H1 (cell line): ENCODE measurements around the gene MACIR. TPM values are rescaled to one million over a fixed set of nuclear protein-coding genes. Genes with fewer than 3 reads are reported as not detected.

ENCODE experiments used
- CTCF ChIA-PET: fragments of 300-600 bp; sonication (Branson Sonifier 250); formaldehyde crosslinking; loops from one replicate; lab custom pipeline; 2021; ENCODE audit not compliant: partially characterized antibody; lab: Charles Lee
- POLR2A ChIA-PET: fragments of 300-600 bp; sonication (Branson Sonifier 250); formaldehyde crosslinking; loops from one replicate; lab custom pipeline; 2021; ENCODE audit warnings: inconsistent platforms; ENCODE audit not compliant: partially characterized antibody; lab: Charles Lee
- DNase-seq, 2 experiments: peaks; one replicate each; pipeline versions ENCODE4 v3.0.0 to v3.0.0-alpha.2; 2010 to 2022; ENCODE audit warnings: low spot score in 2 of 2, low read depth in 1 of 2, mixed read lengths in 1 of 2
- FAIRE-seq: peaks from 2 replicates; lab custom pipeline; 2011; peaks lifted over from hg19 to GRCh38; lab: Jason Lieb, UNC
- H2AFZ ChIP-seq: 2 replicates; pipeline ENCODE4 v1.8.1; 2012; ENCODE audit warnings: low read length, inconsistent platforms
- H2AK5ac ChIP-seq: 2 replicates; pipeline ENCODE4 v1.6.1; 2013; ENCODE audit warnings: low read depth, low read length
- H2BK120ac ChIP-seq: replicated peaks from 2 replicates; pipeline ENCODE3; 2013; ENCODE audit warnings: low read depth, low read length, inconsistent platforms
- H2BK12ac ChIP-seq: 2 replicates; pipeline ENCODE4 v1.6.1; 2013; ENCODE audit warnings: low read depth, low read length
- H2BK15ac ChIP-seq: 2 replicates; pipeline ENCODE4 v1.6.1; 2013; ENCODE audit warnings: low read length
- H2BK20ac ChIP-seq: 2 replicates; pipeline ENCODE4 v1.6.1; 2013; ENCODE audit warnings: low read length
- H2BK5ac ChIP-seq: 2 replicates; pipeline ENCODE4 v1.6.1; 2013; ENCODE audit warnings: low read depth, low read length
- H3K14ac ChIP-seq: 2 replicates; pipeline ENCODE4 v1.6.1; 2013; ENCODE audit warnings: inconsistent platforms; ENCODE audit not compliant: insufficient read length
- H3K18ac ChIP-seq: 2 replicates; pipeline ENCODE4 v1.6.1; 2013; ENCODE audit warnings: low read length; ENCODE audit errors: extremely low read depth
- H3K23ac ChIP-seq: 2 replicates; pipeline ENCODE4 v1.6.1; 2013; ENCODE audit warnings: inconsistent platforms; ENCODE audit not compliant: insufficient read length
- H3K23me2 ChIP-seq: 2 replicates; pipeline ENCODE4 v1.6.1; 2013; ENCODE audit warnings: low read depth, low read length
- H3K27ac ChIP-seq: 2 replicates; pipeline ENCODE4 v1.6.1; 2011; ENCODE audit warnings: low read depth, low read length, inconsistent platforms
- H3K27me3 ChIP-seq, 4 experiments: replicated peaks in 1 of 4; 1 replicate in 1 of 4; 2 replicates in 3 of 4; pipeline versions ENCODE4 v1.6.1 to v1.8.1; 2011 to 2013; ENCODE audit warnings: low read length in 3 of 4, mild to moderate bottlenecking in 3 of 4, inconsistent platforms in 2 of 4, mixed read lengths in 2 of 4, moderate library complexity in 1 of 4; ENCODE audit not compliant: control insufficient read depth in 3 of 4, insufficient read depth in 3 of 4; ENCODE audit errors: extremely low read depth in 1 of 4
- H3K36me3 ChIP-seq, 4 experiments: 2 replicates each; pipeline versions ENCODE4 v1.6.1 to v1.8.1; 2011 to 2013; ENCODE audit warnings: mild to moderate bottlenecking in 4 of 4, low read length in 3 of 4, moderate library complexity in 2 of 4, control low read depth in 1 of 4, inconsistent platforms in 1 of 4; ENCODE audit not compliant: insufficient read depth in 4 of 4, control insufficient read depth in 2 of 4
- H3K4ac ChIP-seq: replicated peaks from 2 replicates; pipeline ENCODE3; 2013; ENCODE audit warnings: low read length, low read depth, mixed read lengths, inconsistent platforms; ENCODE audit not compliant: insufficient read length
- H3K4me1 ChIP-seq, 4 experiments: replicated peaks in 1 of 4; 1 replicate in 1 of 4; 2 replicates in 3 of 4; pipeline versions ENCODE4 v1.6.1 to v1.8.1; 2011 to 2013; ENCODE audit warnings: low read length in 3 of 4, inconsistent platforms in 2 of 4, mixed read lengths in 1 of 4; ENCODE audit not compliant: insufficient read depth in 4 of 4, control insufficient read depth in 3 of 4
- H3K4me2 ChIP-seq, 2 experiments: 2 replicates each; pipeline versions ENCODE4 v1.6.1 to v1.8.1; 2011 to 2013; ENCODE audit warnings: low read depth in 2 of 2, low read length in 2 of 2, control low read depth in 1 of 2, inconsistent platforms in 1 of 2, mild to moderate bottlenecking in 1 of 2; ENCODE audit not compliant: insufficient read depth in 1 of 2
- H3K4me3 ChIP-seq, 4 experiments: fragments of 200-600, 300-600 bp in 1 of 4; sonication (generic), shearing (Covaris generic), sonication (Bioruptor Twin) in 1 of 4; 2 replicates each; pipeline versions ENCODE4 v1.5.1 to v1.8.1; 2011 to 2016; ENCODE audit warnings: low read length in 4 of 4, low read depth in 3 of 4, control low read depth in 2 of 4, inconsistent platforms in 2 of 4, mild to moderate bottlenecking in 2 of 4, mixed read lengths in 1 of 4, moderate library complexity in 1 of 4; ENCODE audit not compliant: insufficient read depth in 2 of 4; ENCODE audit errors: extremely low read depth in 1 of 4
- H3K56ac ChIP-seq: replicated peaks from 2 replicates; pipeline ENCODE3; 2013; ENCODE audit warnings: low read depth, mild to moderate bottlenecking, mixed read lengths, low read length, inconsistent platforms; ENCODE audit not compliant: insufficient read length
- H3K79me1 ChIP-seq: 2 replicates; pipeline ENCODE4 v1.6.1; 2013; ENCODE audit warnings: low read depth, low read length, control low read depth
- H3K79me2 ChIP-seq, 2 experiments: 2 replicates each; pipeline versions ENCODE4 v1.6.1 to v1.8.1; 2012 to 2013; ENCODE audit warnings: low read length in 2 of 2, mild to moderate bottlenecking in 2 of 2, inconsistent platforms in 1 of 2; ENCODE audit not compliant: insufficient read depth in 2 of 2, control insufficient read depth in 1 of 2
- H3K9ac ChIP-seq, 4 experiments: replicated peaks in 1 of 4; 1 replicate in 1 of 4; 2 replicates in 3 of 4; pipeline versions ENCODE4 v1.6.1 to v1.8.1; 2011 to 2013; ENCODE audit warnings: low read depth in 3 of 4, low read length in 3 of 4, control low read depth in 2 of 4, mild to moderate bottlenecking in 2 of 4, moderate library complexity in 2 of 4, inconsistent platforms in 1 of 4; ENCODE audit errors: extremely low read depth in 1 of 4
- H3K9me3 ChIP-seq, 2 experiments: 2 replicates each; pipeline versions ENCODE4 v1.6.1 to v1.8.1; 2012 to 2013; ENCODE audit warnings: mild to moderate bottlenecking in 2 of 2, moderate library complexity in 2 of 2, control low read depth in 1 of 2, inconsistent platforms in 1 of 2, low read depth in 1 of 2, low read length in 1 of 2, mixed read lengths in 1 of 2; ENCODE audit not compliant: insufficient read depth in 2 of 2
- H4K20me1 ChIP-seq, 2 experiments: replicated peaks in 1 of 2; 2 replicates each; pipeline versions ENCODE3 to v1.8.1; 2011 to 2013; ENCODE audit warnings: inconsistent platforms in 2 of 2, low read length in 2 of 2, mild to moderate bottlenecking in 1 of 2; ENCODE audit not compliant: insufficient read depth in 2 of 2, control insufficient read depth in 1 of 2
- H4K5ac ChIP-seq: 2 replicates; pipeline ENCODE4 v1.6.1; 2013; ENCODE audit warnings: low read length, low read depth, mixed read lengths, inconsistent platforms; ENCODE audit not compliant: insufficient read length
- H4K8ac ChIP-seq: 2 replicates; pipeline ENCODE4 v1.8.0; 2013; ENCODE audit warnings: mild to moderate bottlenecking, moderate library complexity, low read length, inconsistent platforms; ENCODE audit not compliant: insufficient read depth; ENCODE audit errors: extremely low read depth
- H4K91ac ChIP-seq: replicated peaks from 2 replicates; pipeline ENCODE3; 2013; ENCODE audit warnings: low read length, mixed read lengths, inconsistent platforms; ENCODE audit not compliant: insufficient read length
- JUND ChIP-seq: IDR thresholded peaks from 2 replicates; pipeline ENCODE4 v1.6.1; 2011; ENCODE audit warnings: mild to moderate bottlenecking, improper control_type of control experiment, low read length
- KDM5A ChIP-seq: fragments of 200-600 bp; IDR thresholded peaks from 2 replicates; pipeline ENCODE4 v1.7.1; 2012; ENCODE audit warnings: mild to moderate bottlenecking, low read length, inconsistent platforms, mixed read lengths
- NRF1 ChIP-seq: IDR thresholded peaks from 2 replicates; pipeline ENCODE4 v1.6.1; 2011; ENCODE audit warnings: mild to moderate bottlenecking, low read depth, low read length, improper control_type of control experiment
- POLR2AphosphoS5 ChIP-seq: IDR thresholded peaks from 2 replicates; pipeline ENCODE4 v1.6.1; 2011; ENCODE audit warnings: low read depth, low read length
- RAD21 ChIP-seq, 2 experiments: IDR thresholded peaks in 1 of 2; conservative IDR thresholded peaks in 1 of 2; 2 replicates each; pipeline ENCODE4 v1.6.1; 2011; ENCODE audit warnings: low read depth in 2 of 2, low read length in 2 of 2, improper control_type of control experiment in 1 of 2, inconsistent platforms in 1 of 2, mild to moderate bottlenecking in 1 of 2, moderate library complexity in 1 of 2
- RNF2 ChIP-seq: fragments of 200-900, 300-1000 bp; sonication (generic); IDR thresholded peaks from 2 replicates; pipeline ENCODE4 v1.7.1; 2016; ENCODE audit warnings: borderline replicate concordance, low read depth, mild to moderate bottlenecking, antibody characterized with exemption, low read length; ENCODE audit not compliant: poor library complexity, severe bottlenecking; ENCODE audit errors: missing control alignments
- WGBS, 2 experiments: shearing (Covaris generic) in 1 of 2; methylation state at CpG; one replicate each; pipeline versions ENCODE4 v1.1.6 to v1.1.7; 2013 to 2015; ENCODE audit warnings: low lambda C conversion rate in 2 of 2, mixed read lengths in 2 of 2, inconsistent platforms in 1 of 2, low coverage in 1 of 2, missing lambda C conversion rate in 1 of 2; ENCODE audit not compliant: insufficient replicate concordance in 2 of 2, insufficient coverage in 1 of 2, insufficient read length in 1 of 2; ENCODE audit errors: extremely low coverage in 1 of 2, missing lambda C conversion rate in 1 of 2; 5-methylcytosine and 5-hydroxymethylcytosine counted together
- polyA plus RNA-seq, 7 experiments: library from polyadenylated mRNA; depleted of rRNA in 3 of 7; stranded (reverse) in 5 of 7; unstranded in 2 of 7; fragments of >200 nt in 5 of 7; fragments of 200-250 nt in 2 of 7; gene quantifications; 1 replicate in 5 of 7; 2 replicates in 1 of 7; 4 replicates in 1 of 7; pipeline versions ENCODE4 v1.2.1 to v1.2.3, GENCODE V29; 2011 to 2013; ENCODE audit warnings: missing spikeins in 2 of 7, mixed read lengths in 2 of 7
- total RNA-seq: library from RNA; stranded (reverse); fragmentation: NEBNext Ultra II Directional; extraction: Animal tissue kit (Norgen Biotek cat#: 25700); gene quantifications from 2 replicates; pipeline ENCODE4 v1.2.1, GENCODE V29; 2021

The MACIR gene
- total and polyA plus RNA-seq, 2 of the 8 experiments (the other 6 are each of a cell fraction or from before 2014, with no cell fraction given), result 8.0 to 19.2 TPM

GRCh38 chr5:103224894-103225246, 33.7 kb upstream of the MACIR start:
- CTCF ChIA-PET, result interaction anchor here (0.5 to 4.2 kb wide), 54 partner anchors 9 to 930 kb away, joined by 3 to 71 read pairs (median 4); partner anchors contain the start of genes GIN1, MACIR and PPIP5K2
- H2BK20ac ChIP-seq, result no peak overlapping the region
- no peak overlapping the region for H2AK5ac ChIP-seq
- H3K23ac ChIP-seq, result no peak overlapping the region
- 0 out of 2 replicates have a peak overlapping the region, but pooled peaks have one; percentile 11 for H2AFZ ChIP-seq
- no peaks in the 10 kb centered on the region for H4K20me1 ChIP-seq
- no peak overlapping the region for H2BK12ac ChIP-seq
- no peak overlapping the region for H4K8ac ChIP-seq
- no peak overlapping the region for H2BK120ac ChIP-seq
- no peaks in the 10 kb centered on the region for H3K27me3 ChIP-seq
- no peaks in the 10 kb centered on the region for H3K36me3 ChIP-seq
- peak overlapping the region in 1 of 2 experiments; percentile 18; a peak in 1 of 4 replicates for H3K4me2 ChIP-seq
- no peaks in the 10 kb centered on the region for H3K9me3 ChIP-seq
- TF ChIP-seq RNF2, result no peak
- no peak for TF ChIP-seq RAD21 (IDR thresholded peaks at IDR 0.05 in 1 of 2, conservative IDR thresholded peaks at IDR 0.05 in 1 of 2; ENCODE audit: low read depth in 2 of 2, low read length in 2 of 2)
- TF ChIP-seq KDM5A, result no peak
- TF ChIP-seq JUND, result no peak
- no peak for TF ChIP-seq NRF1
- no peak for TF ChIP-seq POLR2AphosphoS5
- no peak overlapping the region for H3K14ac ChIP-seq
- no peak overlapping the region for H4K5ac ChIP-seq
- H2BK5ac ChIP-seq, result no peak overlapping the region
- no peak overlapping the region for H3K56ac ChIP-seq
- no peak for DNase-seq
- no peak overlapping the region for H3K9ac ChIP-seq
- no peak overlapping the region for H3K27ac ChIP-seq
- H3K23me2 ChIP-seq, result no peaks in the 10 kb centered on the region
- H3K4me1 ChIP-seq, result peaks cover 0 to 4% (median 3%) of the 10 kb centered on the region in 4 experiments; a peak in 5 of 7 replicates
- WGBS, 2 experiments, result 78% methylated on average over 5 of the region's 5 CpGs; no CpG with 5 or more reads in 1 of the 2 experiments
- H2BK15ac ChIP-seq, result no peak overlapping the region
- no peak overlapping the region for H4K91ac ChIP-seq
- H3K79me2 ChIP-seq, result no peaks in the 10 kb centered on the region
- no peak overlapping the region for H3K4me3 ChIP-seq
- POLR2A ChIA-PET, result interaction anchor here (1.3 to 1.9 kb wide), 2 partner anchors 14 to 34 kb away, joined by 4 to 6 read pairs; partner anchors contain the start of gene MACIR
- FAIRE-seq, result no peak
- H3K4ac ChIP-seq, result no peak overlapping the region
- H3K18ac ChIP-seq, result no peak overlapping the region
- no peaks in the 10 kb centered on the region for H3K79me1 ChIP-seq
